ENCODE results near the gene UBR3.
"Not testable (repeated sequence)": the region's sequence is repeated elsewhere in the genome, so short reads cannot be mapped to it uniquely, and the experiment has no call there.

Gene UBR3

DNA sequence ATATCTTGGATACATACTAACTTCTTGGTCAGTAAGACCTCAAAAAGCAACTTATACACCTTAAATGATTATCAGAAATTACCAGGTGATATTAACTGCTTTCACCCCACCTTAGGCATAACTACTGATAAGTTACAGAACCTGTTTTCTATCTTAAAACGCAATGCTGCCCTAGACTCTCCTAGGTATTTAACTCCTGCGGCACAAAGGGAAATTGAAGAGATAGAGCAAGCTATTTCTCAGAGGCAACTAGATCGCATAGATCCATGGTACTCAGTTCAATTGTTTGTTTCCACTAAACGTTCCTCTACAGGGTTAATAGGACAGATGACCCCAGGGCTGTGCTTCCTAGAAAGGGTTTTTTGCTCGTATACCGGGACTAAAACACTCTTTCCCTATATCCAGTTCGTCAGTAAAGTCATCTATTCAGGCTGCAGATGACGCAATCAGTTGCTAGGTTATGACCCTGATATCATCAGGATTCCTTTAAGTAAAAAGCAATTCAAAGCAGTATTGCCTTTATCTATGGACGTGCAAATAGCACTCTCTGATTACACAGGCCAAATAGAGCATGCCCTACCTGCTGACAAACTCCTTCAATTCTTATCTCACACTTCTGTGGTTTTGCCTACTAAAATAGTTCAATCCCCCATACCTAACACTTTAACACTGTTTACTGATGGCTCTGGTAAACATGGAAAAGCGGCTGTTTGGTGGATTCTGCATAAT lies 288.4 kb downstream of the UBR3 start:
- ATAC-seq, result no peak
- no peak for DNase-seq
- Mint-ChIP-seq H3K9me3 (peaks cover 17% of the 10 kb centered on the region), H3K27ac (no peak overlapping the region), H3K27me3 (no peaks in the 10 kb centered on the region), H3K4me1 (no peaks in the 10 kb centered on the region), H3K36me3 (ENCODE audit: low read depth) (no peaks in the 10 kb centered on the region), H3K4me3 (no peak overlapping the region)

DNA sequence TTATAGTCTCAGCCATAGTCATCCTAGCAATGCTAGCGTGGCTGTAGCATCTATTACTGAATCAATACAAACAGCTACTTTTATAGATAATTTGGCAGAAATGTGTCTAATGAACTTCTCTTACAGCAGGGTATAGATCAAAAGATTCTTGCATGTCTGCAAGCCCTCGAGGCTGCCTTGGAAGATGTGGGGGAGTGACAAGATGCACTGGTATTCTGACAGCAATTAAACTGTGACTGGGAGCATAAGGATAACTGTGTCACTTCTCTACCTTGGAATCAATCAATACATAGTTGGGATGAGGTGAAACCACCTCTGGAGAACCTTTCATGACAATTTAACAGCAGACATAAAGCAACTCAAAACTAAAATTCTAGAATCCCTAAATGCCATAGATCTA lies 291.4 kb downstream of the UBR3 start:
- DNase-seq, result no peak
- Mint-ChIP-seq H3K4me3 (no peak overlapping the region), H3K4me1 (no peaks in the 10 kb centered on the region), H3K9me3 (peaks cover 17% of the 10 kb centered on the region), H3K36me3 (ENCODE audit: low read depth) (no peaks in the 10 kb centered on the region), H3K27ac (no peak overlapping the region), H3K27me3 (peaks cover 2% of the 10 kb centered on the region)
- no peak for ATAC-seq

DNA sequence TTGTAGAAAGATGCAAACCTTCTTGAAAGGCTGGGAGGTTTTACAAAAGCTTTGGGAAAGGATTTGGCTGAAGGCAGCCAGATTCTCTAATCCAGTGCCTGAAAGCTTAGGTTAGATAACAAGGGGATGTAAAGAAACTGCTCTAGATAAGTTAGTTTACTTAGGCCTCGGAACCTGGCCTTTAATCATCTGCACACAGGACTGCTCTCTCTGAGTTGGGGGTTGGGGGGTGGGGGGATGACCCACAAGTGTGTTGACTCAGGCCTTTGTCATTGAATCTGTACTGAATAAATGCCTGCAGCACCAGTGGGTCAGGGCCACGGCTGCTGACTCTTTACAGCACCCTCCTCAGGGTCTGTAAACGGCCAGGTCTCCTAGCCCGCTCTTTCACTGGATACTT lies 292.1 kb downstream of the UBR3 start:
- not testable (repeated sequence) for H3K27ac Mint-ChIP-seq; H3K4me3 Mint-ChIP-seq; ATAC-seq; H3K36me3 Mint-ChIP-seq (ENCODE audit: low read depth); H3K4me1 Mint-ChIP-seq; H3K27me3 Mint-ChIP-seq; DNase-seq
- peaks cover 13% of the 10 kb centered on the region for H3K9me3 Mint-ChIP-seq

DNA sequence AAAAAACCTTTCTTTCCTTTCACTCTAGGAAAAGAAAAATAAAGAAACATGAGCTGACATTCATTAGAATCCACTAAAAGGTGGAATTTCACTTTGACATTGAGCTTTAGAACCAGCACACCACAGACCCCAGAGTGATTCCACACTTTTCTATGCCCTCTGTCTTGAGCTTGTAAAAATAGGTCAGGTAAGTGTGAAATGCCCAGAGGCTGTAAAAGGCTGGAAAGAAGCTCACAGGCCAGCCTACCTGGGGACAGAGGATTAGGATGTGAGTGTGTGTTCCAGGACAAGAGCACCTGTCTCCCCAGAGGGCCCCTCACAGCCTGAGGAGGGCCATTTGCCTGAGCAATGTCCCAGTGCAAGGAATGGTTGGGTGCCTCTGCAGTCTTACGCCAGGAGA lies 294.4 kb downstream of the UBR3 start:
- no peak for DNase-seq
- H3K4me3 Mint-ChIP-seq, result no peak overlapping the region
- peaks cover 8% of the 10 kb centered on the region for H3K9me3 Mint-ChIP-seq
- peaks cover 7% of the 10 kb centered on the region for H3K27me3 Mint-ChIP-seq
- no peaks in the 10 kb centered on the region for H3K36me3 Mint-ChIP-seq (ENCODE audit: low read depth)
- no peak overlapping the region for H3K27ac Mint-ChIP-seq
- no peaks in the 10 kb centered on the region for H3K4me1 Mint-ChIP-seq
- no peak for ATAC-seq

DNA sequence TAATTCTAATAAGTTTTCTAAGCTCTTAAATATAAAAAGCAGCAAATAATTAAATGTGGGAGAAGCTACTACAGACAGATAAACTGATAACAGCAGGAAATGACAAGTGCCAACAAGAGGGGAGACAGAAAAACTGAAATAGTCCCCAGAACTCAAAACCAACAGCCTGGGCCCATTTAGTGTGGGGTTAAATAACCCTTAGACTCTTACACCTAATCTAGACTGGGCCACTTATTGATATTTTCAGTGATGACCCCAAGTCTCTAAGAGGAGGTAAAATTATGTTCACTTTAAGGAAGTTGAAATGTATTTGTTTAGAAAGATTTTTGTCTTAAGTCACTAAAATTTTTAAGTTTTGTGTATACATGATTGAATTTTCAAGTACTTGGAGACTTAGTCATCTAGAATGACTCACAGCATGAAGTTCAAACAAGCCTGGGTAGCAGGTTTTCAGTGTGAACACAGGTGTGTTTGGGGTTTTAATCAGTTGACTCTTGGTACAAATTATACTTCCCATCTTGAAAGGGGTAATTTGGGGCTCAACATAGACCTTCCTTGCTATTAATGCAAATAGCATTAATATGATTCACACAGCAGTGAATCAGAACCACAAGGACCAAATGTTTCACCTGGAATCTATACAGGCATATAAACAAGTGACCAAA lies 295.8 kb downstream of the UBR3 start:
- DNase-seq, result no peak
- Mint-ChIP-seq H3K4me3 (no peak overlapping the region), H3K4me1 (no peaks in the 10 kb centered on the region), H3K9me3 (peaks cover 14% of the 10 kb centered on the region), H3K27me3 (peaks cover 13% of the 10 kb centered on the region), H3K36me3 (ENCODE audit: low read depth) (no peaks in the 10 kb centered on the region), H3K27ac (no peak overlapping the region)
- no peak for ATAC-seq

DNA sequence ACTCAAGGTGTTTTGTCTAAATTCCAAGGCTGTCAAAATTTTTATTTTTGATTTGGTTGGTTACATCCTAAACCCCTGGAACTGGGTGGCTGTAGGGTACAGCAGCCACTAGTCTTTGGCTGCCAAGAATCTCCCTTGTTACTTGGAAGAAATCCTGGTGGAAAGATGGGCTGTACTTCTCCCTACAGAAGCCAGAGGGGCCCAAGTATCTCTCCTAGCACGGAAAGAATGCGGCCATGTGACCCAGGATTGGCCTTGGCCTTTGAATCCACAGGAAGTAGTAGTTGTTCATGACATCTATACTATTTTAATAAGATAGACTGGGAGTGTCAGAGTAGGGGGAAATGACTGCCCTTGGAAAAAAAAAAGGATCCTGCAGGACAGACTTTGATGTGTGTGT lies 296.3 kb downstream of the UBR3 start:
- Mint-ChIP-seq H3K4me1 (no peaks in the 10 kb centered on the region), H3K27me3 (peaks cover 13% of the 10 kb centered on the region), H3K27ac (no peak overlapping the region), H3K36me3 (ENCODE audit: low read depth) (no peaks in the 10 kb centered on the region), H3K9me3 (peaks cover 14% of the 10 kb centered on the region), H3K4me3 (no peak overlapping the region)
- no peak for DNase-seq
- ATAC-seq, result no peak

DNA sequence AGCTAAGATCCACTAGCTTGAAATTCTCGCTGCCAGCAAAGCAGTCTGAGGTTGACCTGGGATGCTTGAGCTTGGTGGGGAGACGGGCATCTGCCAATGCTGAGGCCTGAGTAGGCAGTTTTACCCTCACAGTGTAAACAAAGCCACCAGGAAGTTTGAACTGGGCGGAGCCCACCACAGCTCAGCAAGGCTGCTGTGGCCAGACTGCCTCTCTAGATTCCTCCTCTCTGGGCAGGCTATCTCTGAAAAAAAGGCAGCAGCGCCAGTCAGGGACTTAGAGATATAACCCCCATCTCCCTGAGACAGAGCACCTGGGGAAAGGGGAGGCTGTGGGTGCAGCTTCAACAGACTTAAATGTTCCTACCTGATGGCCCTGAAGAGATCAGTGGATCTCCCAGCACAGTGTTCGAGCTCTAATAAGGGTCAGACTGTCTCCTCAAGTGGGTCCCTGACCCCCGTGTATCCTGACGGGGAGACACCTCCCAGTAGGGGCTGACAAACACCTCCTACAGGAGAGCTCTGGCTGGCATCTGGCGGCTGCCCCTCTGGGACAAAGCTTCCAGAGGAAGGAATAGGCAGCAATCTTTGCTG lies 299.0 kb downstream of the UBR3 start:
- not testable (repeated sequence) for H3K27ac Mint-ChIP-seq; DNase-seq; H3K4me1 Mint-ChIP-seq; H3K4me3 Mint-ChIP-seq; H3K36me3 Mint-ChIP-seq (ENCODE audit: low read depth); ATAC-seq
- H3K27me3 Mint-ChIP-seq, result peaks cover 21% of the 10 kb centered on the region
- H3K9me3 Mint-ChIP-seq, result peaks cover 12% of the 10 kb centered on the region

Data from activated naive CD8-positive, alpha-beta T cell treated with anti-CD3 and anti-CD28 coated beads, Interleukin-2, amount 50 U/mL, for 24 hours (primary cell).